Adrenal gland (tissue), 12 donors: ENCODE measurements around the gene SCGB1C1. TPM values are rescaled to one million over a fixed set of nuclear protein-coding genes. Genes with fewer than 3 reads are reported as not detected.
"Not testable (repeated sequence)": the region's sequence is repeated elsewhere in the genome, so short reads cannot be mapped to it uniquely, and the experiment has no call there.

ENCODE experiments used
- DNase-seq, 7 donors: peaks; one replicate each; pipeline ENCODE4 v3.0.0-alpha.2; 2019 to 2020
- H3K27ac ChIP-seq, 5 donors: fragments of 200-600 bp; sonication (generic) in 4 of 5; 1 replicate in 3 of 5; 2 replicates in 2 of 5; pipeline versions ENCODE4 v1.5.1 to v1.8.0; 2016 to 2020; ENCODE audit warnings: mild to moderate bottlenecking in 1 of 5
- H3K27me3 ChIP-seq: fragments of 200-600 bp; 2 replicates; pipeline ENCODE4 v1.8.0; 2021
- H3K36me3 ChIP-seq, 2 donors: fragments of 200-600 bp; replicated peaks in 1 of 2; 1 replicate in 1 of 2; 2 replicates in 1 of 2; pipeline versions ENCODE4 v1.5.1 to v1.8.0; 2018 to 2022
- H3K4me1 ChIP-seq, 2 donors: fragments of 200-600 bp; replicated peaks in 1 of 2; 1 replicate in 1 of 2; 2 replicates in 1 of 2; pipeline versions ENCODE4 v1.5.1 to v1.8.0; 2018 to 2021
- H3K4me3 ChIP-seq, 4 donors: fragments of 200-600 bp; sonication (generic) in 3 of 4; one replicate each; pipeline ENCODE4 v1.5.1; 2016 to 2018
- H3K9me3 ChIP-seq, 3 donors: fragments of 200-600 bp; sonication (generic) in 1 of 3; replicated peaks in 1 of 3; 1 replicate in 2 of 3; 2 replicates in 1 of 3; pipeline versions ENCODE4 v1.5.1 to v1.8.0; 2016 to 2021
- POLR2A ChIP-seq, 2 donors: fragments of 450-650 bp; IDR thresholded peaks; one replicate each; pipeline ENCODE4 v1.6.1; 2017; ENCODE audit warnings: antibody characterized with exemption in 2 of 2, mild to moderate bottlenecking in 2 of 2, moderate library complexity in 1 of 2
- WGBS, 4 donors: extraction: QIAGEN DNeasy Blood & Tissue Kit in 2 of 4; methylation state at CpG; one replicate each; pipeline versions ENCODE4 v1.1.5 to v1.1.7; 2013 to 2017; 5-methylcytosine and 5-hydroxymethylcytosine counted together
- intact Hi-C, 2 donors: fragments of 100-400 bp; cut with DNase I; formaldehyde crosslinking; loops; one replicate each; pipeline versions ENCODE4 v1.14.1 to v1.15.0; 2022 to 2023
- polyA plus RNA-seq, 3 donors: library from polyadenylated mRNA; stranded (reverse); fragments of 200-250 nt in 2 of 3; fragments of 350-450 nt in 1 of 3; fragmentation: Illumina TruSeq in 1 of 3; extraction: RNeasy Lipid Tissue Mini Kit (QIAGEN cat#74804) in 1 of 3; gene quantifications; one replicate each; pipeline ENCODE4 v1.2.3, GENCODE V29; 2013 to 2014
- small RNA-seq, 2 donors: library from RNA; depleted of rRNA; stranded (forward); fragments of <200 nt; gene quantifications; one replicate each; pipeline ENCODE3, GENCODE V24; 2016
- total RNA-seq, 9 donors: library from RNA; depleted of rRNA in 4 of 9; stranded (reverse); fragments of >200 nt in 4 of 9; fragments of 120-200 nt in 1 of 9; fragmentation: NEBNext Ultra II Directional in 1 of 9; extraction: Animal tissue kit (Norgen Biotek cat#: 25700) in 1 of 9; gene quantifications; one replicate each; pipeline versions ENCODE4 v1.1.0 to v1.2.4, GENCODE V29; 2013 to 2023
- TF ChIP-seq, protein P1 (sequence below), 6 experiments: fragments of 450-650 bp in 4 of 6; fragments of 200-600 bp in 2 of 6; sonication (generic) in 1 of 6; IDR thresholded peaks; 1 replicate in 5 of 6; 2 replicates in 1 of 6; pipeline versions ENCODE4 v1.5.1 to v1.8.0; 2016 to 2021; ENCODE audit warnings: antibody characterized with exemption in 6 of 6, mild to moderate bottlenecking in 2 of 6, moderate library complexity in 1 of 6
- donor health status: healthy with polysubstance abuse.
- donor health status: Bipolar disorder and iron deficiency.
- donor health status: DM: yes; HTN: yes; CAD: no.
- donor health status: DM: no; HTN: no; CAD: no.
- donor health status: DM: no; HTN: no; CAD: no.
- donor health status: DM: yes; HTN: yes; CAD: no.

The SCGB1C1 gene
- total and polyA plus RNA-seq, 12 donors, result not detected

DNA sequence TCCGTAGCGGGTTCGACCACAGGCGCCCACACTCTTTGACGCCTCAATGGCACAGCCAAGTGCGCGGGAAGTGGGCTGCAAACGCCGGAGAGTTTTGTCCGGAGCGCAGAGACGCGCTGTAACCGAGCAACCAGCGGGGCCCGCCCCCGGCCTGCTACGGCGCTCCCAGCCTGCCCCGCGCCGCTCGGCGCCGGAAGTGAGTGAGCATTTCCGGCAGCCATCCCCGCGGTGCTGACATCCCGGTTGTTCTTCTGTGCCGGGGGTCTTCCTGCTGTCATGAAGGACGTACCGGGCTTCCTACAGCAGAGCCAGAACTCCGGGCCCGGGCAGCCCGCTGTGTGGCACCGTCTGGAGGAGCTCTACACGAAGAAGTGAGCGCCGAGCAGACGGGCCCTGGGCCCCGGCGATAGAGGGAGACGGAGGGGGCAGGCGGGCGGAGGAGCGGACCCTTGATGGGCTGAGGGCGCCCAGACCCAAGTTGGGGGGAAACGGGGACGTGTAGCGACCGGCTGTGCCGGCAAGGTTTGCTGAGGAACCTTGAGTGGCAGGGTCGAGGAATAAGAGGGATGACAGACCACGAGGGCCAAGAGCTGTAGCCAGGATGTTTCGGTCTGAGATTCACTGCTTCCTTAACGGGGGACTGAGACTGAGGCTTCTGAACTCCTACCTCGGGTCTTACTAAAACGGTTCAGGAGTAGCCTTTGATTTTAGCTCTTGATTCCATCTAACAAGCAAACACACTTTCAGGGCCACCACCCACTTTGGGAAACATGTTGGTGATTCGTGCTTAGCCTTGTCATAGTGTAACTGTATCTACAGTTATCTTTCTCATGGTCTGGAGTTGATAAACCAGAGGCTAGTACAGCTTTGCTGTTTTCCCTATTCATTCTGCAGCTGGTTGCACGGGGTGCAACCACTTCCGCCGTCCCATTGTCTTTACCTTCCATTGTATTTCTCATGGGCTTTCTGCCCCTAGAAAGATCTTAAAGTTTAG, 44.2 kb downstream of the SCGB1C1 start, which contains the start of gene PSMD13:
Gene PSMD13, plus strand, starts transcription at position 203 of the 994 bp plus-strand sequence. Its CDS starts 74 bp downstream, at position 277.
- H3K27ac ChIP-seq, result peak within 1 kb of the TSS; percentile 55 to 98 (median 95)
- peak; percentile 81 to 90 (median 83) for DNase-seq
- H3K4me3 ChIP-seq, result peak within 1 kb of the TSS; percentile 67 to 99 (median 90)
- no peaks in the 10 kb centered on the region for H3K27me3 ChIP-seq
- H3K4me1 ChIP-seq, result peaks cover 17 to 34% of the 10 kb centered on the region in 2 donors
- 1 to 6% (median 2%) methylated on average over 16 to 62 of the region's 62 CpGs for WGBS, 4 donors
- peaks cover 0 to 7% of the 10 kb centered on the region in 2 donors for H3K36me3 ChIP-seq
- intact Hi-C loops, result no loop called here
- peak; percentile 23 to 37 for TF ChIP-seq POLR2A (IDR thresholded peaks at IDR 0.05)
- TF ChIP-seq, protein P1, sequence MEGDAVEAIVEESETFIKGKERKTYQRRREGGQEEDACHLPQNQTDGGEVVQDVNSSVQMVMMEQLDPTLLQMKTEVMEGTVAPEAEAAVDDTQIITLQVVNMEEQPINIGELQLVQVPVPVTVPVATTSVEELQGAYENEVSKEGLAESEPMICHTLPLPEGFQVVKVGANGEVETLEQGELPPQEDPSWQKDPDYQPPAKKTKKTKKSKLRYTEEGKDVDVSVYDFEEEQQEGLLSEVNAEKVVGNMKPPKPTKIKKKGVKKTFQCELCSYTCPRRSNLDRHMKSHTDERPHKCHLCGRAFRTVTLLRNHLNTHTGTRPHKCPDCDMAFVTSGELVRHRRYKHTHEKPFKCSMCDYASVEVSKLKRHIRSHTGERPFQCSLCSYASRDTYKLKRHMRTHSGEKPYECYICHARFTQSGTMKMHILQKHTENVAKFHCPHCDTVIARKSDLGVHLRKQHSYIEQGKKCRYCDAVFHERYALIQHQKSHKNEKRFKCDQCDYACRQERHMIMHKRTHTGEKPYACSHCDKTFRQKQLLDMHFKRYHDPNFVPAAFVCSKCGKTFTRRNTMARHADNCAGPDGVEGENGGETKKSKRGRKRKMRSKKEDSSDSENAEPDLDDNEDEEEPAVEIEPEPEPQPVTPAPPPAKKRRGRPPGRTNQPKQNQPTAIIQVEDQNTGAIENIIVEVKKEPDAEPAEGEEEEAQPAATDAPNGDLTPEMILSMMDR (IDR thresholded peaks at IDR 0.05), result peak in 1 of 6 experiments; percentile 2
- no peaks in the 10 kb centered on the region for H3K9me3 ChIP-seq

DNA sequence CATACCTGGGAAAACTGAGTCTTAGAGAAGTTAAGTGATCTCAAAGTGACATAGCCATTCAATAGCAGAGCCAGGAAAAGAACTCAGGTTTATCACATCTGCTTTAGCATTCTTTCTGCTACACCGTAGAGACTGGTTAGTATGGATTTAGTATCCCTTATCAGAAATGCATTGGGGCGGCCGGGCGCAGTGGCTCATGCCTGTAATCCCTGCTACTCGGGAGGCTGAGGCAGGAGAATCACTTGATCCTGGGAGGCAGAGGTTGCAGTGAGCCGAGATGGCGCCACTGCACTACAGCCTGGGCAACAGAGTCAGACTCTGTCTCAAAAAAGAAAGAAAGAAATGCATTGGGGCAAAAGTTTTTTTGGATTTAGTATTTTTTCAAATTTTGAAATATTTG, 45.5 kb downstream of the SCGB1C1 start:
- WGBS, 4 donors, result 85 to 90% (median 88%) methylated on average over 7 of the region's 7 CpGs
- peaks cover 17 to 34% of the 10 kb centered on the region in 2 donors for H3K4me1 ChIP-seq
- H3K36me3 ChIP-seq, result peaks cover 0 to 17% of the 10 kb centered on the region in 2 donors
- H3K9me3 ChIP-seq, intact Hi-C loops, H3K4me3 ChIP-seq, H3K27ac ChIP-seq, H3K27me3 ChIP-seq: not testable (repeated sequence)
- DNase-seq, result peak in 1 of 7 donors; percentile 45

DNA sequence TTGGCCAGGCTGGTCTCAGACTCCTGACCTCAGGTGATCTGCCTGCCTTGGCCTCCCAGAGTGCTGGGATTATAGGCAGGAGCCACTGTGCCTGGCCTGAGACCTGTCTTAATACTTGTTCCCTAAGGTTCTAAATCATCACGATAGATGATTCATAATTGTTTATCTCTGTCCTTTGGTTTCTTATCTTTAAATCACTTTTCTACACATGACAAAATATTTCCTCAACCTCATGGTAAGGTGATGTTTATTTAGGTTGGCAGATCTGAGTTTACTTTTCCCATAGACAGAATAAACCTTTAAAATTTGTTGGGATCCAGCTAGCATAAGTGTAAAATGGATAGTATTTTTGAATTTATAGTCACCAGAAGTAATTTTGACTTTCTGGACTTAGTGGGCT, 47.4 kb downstream of the SCGB1C1 start:
- no peak for DNase-seq
- TF ChIP-seq POLR2A (IDR thresholded peaks at IDR 0.05), result no peak
- TF ChIP-seq, protein P1 (IDR thresholded peaks at IDR 0.05), result no peak
- Histone ChIP-seq H3K27me3 (no peaks in the 10 kb centered on the region), H3K27ac (no peak overlapping the region), H3K4me1 (peaks cover 12 to 28% of the 10 kb centered on the region in 2 donors), H3K36me3 (peaks cover 0 to 35% of the 10 kb centered on the region in 2 donors), H3K9me3 (no peaks in the 10 kb centered on the region), H3K4me3 (no peak overlapping the region)
- intact Hi-C loops, result no loop called here
- 32 to 53% (median 49%) methylated on average over 1 of the region's 1 CpG for WGBS, 4 donors

GRCh38 chr11:241634-242033, 48.8 kb downstream of the SCGB1C1 start:
- TF ChIP-seq POLR2A (IDR thresholded peaks at IDR 0.05), result no peak
- TF ChIP-seq, protein P1 (IDR thresholded peaks at IDR 0.05), result no peak
- Histone ChIP-seq H3K4me3 (no peak overlapping the region), H3K9me3 (no peaks in the 10 kb centered on the region), H3K27ac (no peak overlapping the region), H3K36me3 (peaks cover 0 to 45% of the 10 kb centered on the region in 2 donors), H3K27me3 (no peaks in the 10 kb centered on the region), H3K4me1 (peaks cover 8 to 24% of the 10 kb centered on the region in 2 donors)
- intact Hi-C loops, result no loop called here
- peak in 1 of 7 donors; percentile 13 for DNase-seq
- WGBS, 4 donors, result 67 to 80% (median 73%) methylated on average over 5 of the region's 5 CpGs

Small RNAs within 50 kb of the gene (small RNA-seq; reads per million reads assigned to genes)
- gene RNU6-447P, result 0 reads per million in 2 donors

Other genes starting within 250 kb of the SCGB1C1 start
- gene BET1L, start 14.3 kb downstream of the SCGB1C1 start, total RNA-seq, result 10 to 100 TPM; 16.2 to 89.7 (median 50.8) TPM
- gene BET1L, start 14.3 kb downstream of the SCGB1C1 start, polyA plus RNA-seq, result 10 to 100 TPM; 23.6 to 76.3 (median 26.9) TPM
- gene RIC8A, start 14.6 kb downstream of the SCGB1C1 start, total RNA-seq, result 100 to 1,000 TPM in 1 of 9 donors, 10 to 100 TPM in 8; 66.7 to 105 (median 82.0) TPM
- 10 to 100 TPM; 60.9 to 83.6 (median 64.5) TPM for gene RIC8A, start 14.6 kb downstream of the SCGB1C1 start, polyA plus RNA-seq
- gene SIRT3, start 43.3 kb downstream of the SCGB1C1 start, total RNA-seq, result 10 to 100 TPM; 13.8 to 28.2 (median 23.5) TPM
- gene SIRT3, start 43.3 kb downstream of the SCGB1C1 start, polyA plus RNA-seq, result 10 to 100 TPM; 18.2 to 30.6 (median 29.4) TPM
- 100 to 1,000 TPM in 2 of 9 donors, 10 to 100 TPM in 7; 62.2 to 165 (median 86.4) TPM for gene PSMD13, start 43.9 kb downstream of the SCGB1C1 start, total RNA-seq
- gene PSMD13, start 43.9 kb downstream of the SCGB1C1 start, polyA plus RNA-seq, result 100 to 1,000 TPM; 113 to 174 (median 146) TPM
- under 1 TPM in 6 of 9 donors, not detected in 3; 0.14 to 0.69 (median 0.24) TPM for gene NLRP6, start 85.3 kb downstream of the SCGB1C1 start, total RNA-seq
- gene NLRP6, start 85.3 kb downstream of the SCGB1C1 start, polyA plus RNA-seq, result under 1 TPM in 1 of 3 donors, not detected in 2; 0.16 TPM
- 1 to 10 TPM; 1.2 to 9.8 (median 7.1) TPM for gene PGGHG, start 96.0 kb downstream of the SCGB1C1 start, total RNA-seq
- gene PGGHG, start 96.0 kb downstream of the SCGB1C1 start, polyA plus RNA-seq, result 10 to 100 TPM in 2 of 3 donors, under 1 TPM in 1; 0.55 to 77.2 (median 29.4) TPM
- not detected for gene IFITM5, start 106.4 kb downstream of the SCGB1C1 start, total RNA-seq
- not detected for gene IFITM5, start 106.4 kb downstream of the SCGB1C1 start, polyA plus RNA-seq
- gene IFITM2, start 114.7 kb downstream of the SCGB1C1 start, total RNA-seq, result 100 to 1,000 TPM in 7 of 9 donors, 10 to 100 TPM in 2; 30.7 to 269 (median 155) TPM
- gene IFITM2, start 114.7 kb downstream of the SCGB1C1 start, polyA plus RNA-seq, result 100 to 1,000 TPM; 290 to 835 (median 443) TPM
- 100 to 1,000 TPM in 3 of 9 donors, 10 to 100 TPM in 6; 12.1 to 238 (median 84.5) TPM for gene IFITM1, start 121.0 kb downstream of the SCGB1C1 start, total RNA-seq
- 100 to 1,000 TPM in 2 of 3 donors, 10 to 100 TPM in 1; 84.6 to 360 (median 139) TPM for gene IFITM1, start 121.0 kb downstream of the SCGB1C1 start, polyA plus RNA-seq
- 100 to 1,000 TPM in 8 of 9 donors, 10 to 100 TPM in 1; 80.5 to 946 (median 291) TPM for gene IFITM3, start 127.8 kb downstream of the SCGB1C1 start, total RNA-seq
- 1,000 to 10,000 TPM in 1 of 3 donors, 100 to 1,000 TPM in 2; 454 to 1,592 (median 502) TPM for gene IFITM3, start 127.8 kb downstream of the SCGB1C1 start, polyA plus RNA-seq
- 1 to 10 TPM in 4 of 9 donors, under 1 TPM in 3, not detected in 2; 0.29 to 4.6 (median 1.1) TPM for gene B4GALNT4, start 176.4 kb downstream of the SCGB1C1 start, total RNA-seq
- gene B4GALNT4, start 176.4 kb downstream of the SCGB1C1 start, polyA plus RNA-seq, result 10 to 100 TPM in 1 of 3 donors, 1 to 10 TPM in 1, under 1 TPM in 1; 0.15 to 30.3 (median 9.1) TPM
- gene PKP3, start 201.1 kb downstream of the SCGB1C1 start, total RNA-seq, result under 1 TPM in 3 of 9 donors, not detected in 6; 0.45 to 0.65 (median 0.65) TPM
- under 1 TPM in 1 of 3 donors, not detected in 2; 0.37 TPM for gene PKP3, start 201.1 kb downstream of the SCGB1C1 start, polyA plus RNA-seq
- 10 to 100 TPM in 7 of 9 donors, 1 to 10 TPM in 2; 5.7 to 70.0 (median 21.1) TPM for gene SIGIRR, start 221.9 kb downstream of the SCGB1C1 start, total RNA-seq
- 100 to 1,000 TPM in 1 of 3 donors, 10 to 100 TPM in 1, 1 to 10 TPM in 1; 2.7 to 111 (median 80.4) TPM for gene SIGIRR, start 221.9 kb downstream of the SCGB1C1 start, polyA plus RNA-seq
- 1 to 10 TPM in 1 of 9 donors, under 1 TPM in 3, not detected in 5; 0.52 to 2.2 (median 0.79) TPM for gene ANO9, start 248.9 kb downstream of the SCGB1C1 start, total RNA-seq
- gene ANO9, start 248.9 kb downstream of the SCGB1C1 start, polyA plus RNA-seq, result 1 to 10 TPM in 2 of 3 donors, under 1 TPM in 1; 0.07 to 2.9 (median 1.2) TPM